H1 (cell line): ENCODE data around the gene IQCM. TPM values are rescaled to one million over a fixed set of nuclear protein-coding genes. Genes with fewer than 3 reads are reported as not detected.

ENCODE experiments used
- EZH2 ChIP-seq: fragments of 200-600 bp; sonication (generic); IDR thresholded peaks from 2 replicates; pipeline ENCODE4 v1.7.1; 2012; ENCODE audit warnings: low read depth, mild to moderate bottlenecking, moderate library complexity, low read length, inconsistent platforms; ENCODE audit not compliant: severe bottlenecking
- HDAC2 ChIP-seq, 2 experiments: fragments of 300-600 bp in 1 of 2; sonication (generic) in 1 of 2; IDR thresholded peaks; 2 replicates each; pipeline ENCODE4 v1.6.1; 2011 to 2012; ENCODE audit warnings: low read depth in 2 of 2, low read length in 2 of 2, mild to moderate bottlenecking in 2 of 2, moderate library complexity in 2 of 2, borderline replicate concordance in 1 of 2, inconsistent platforms in 1 of 2
- RAD21 ChIP-seq, 2 experiments: IDR thresholded peaks in 1 of 2; conservative IDR thresholded peaks in 1 of 2; 2 replicates each; pipeline ENCODE4 v1.6.1; 2011; ENCODE audit warnings: low read depth in 2 of 2, low read length in 2 of 2, improper control_type of control experiment in 1 of 2, inconsistent platforms in 1 of 2, mild to moderate bottlenecking in 1 of 2, moderate library complexity in 1 of 2
- RNF2 ChIP-seq: fragments of 200-900, 300-1000 bp; sonication (generic); IDR thresholded peaks from 2 replicates; pipeline ENCODE4 v1.7.1; 2016; ENCODE audit warnings: borderline replicate concordance, low read depth, mild to moderate bottlenecking, antibody characterized with exemption, low read length; ENCODE audit not compliant: poor library complexity, severe bottlenecking; ENCODE audit errors: missing control alignments
- SAP30 ChIP-seq: fragments of 300-600 bp; sonication (generic); IDR thresholded peaks from 2 replicates; pipeline ENCODE4 v1.7.1; 2012; ENCODE audit warnings: low read length, moderate library complexity, mild to moderate bottlenecking, inconsistent platforms; ENCODE audit not compliant: insufficient read depth, insufficient replicate concordance
- ZNF274 ChIP-seq: IDR thresholded peaks from 2 replicates; pipeline ENCODE4 v1.7.0; 2012; ENCODE audit warnings: low read length, borderline replicate concordance; ENCODE audit errors: extremely low read depth
- polyA plus RNA-seq, 7 experiments: library from polyadenylated mRNA; depleted of rRNA in 3 of 7; stranded (reverse) in 5 of 7; unstranded in 2 of 7; fragments of >200 nt in 5 of 7; fragments of 200-250 nt in 2 of 7; gene quantifications; 1 replicate in 5 of 7; 2 replicates in 1 of 7; 4 replicates in 1 of 7; pipeline versions ENCODE4 v1.2.1 to v1.2.3, GENCODE V29; 2011 to 2013; ENCODE audit warnings: missing spikeins in 2 of 7, mixed read lengths in 2 of 7
- total RNA-seq: library from RNA; stranded (reverse); fragmentation: NEBNext Ultra II Directional; extraction: Animal tissue kit (Norgen Biotek cat#: 25700); gene quantifications from 2 replicates; pipeline ENCODE4 v1.2.1, GENCODE V29; 2021
- TF ChIP-seq, protein P1 (sequence below): fragments of 300-600 bp; sonication (generic); IDR thresholded peaks from 2 replicates; pipeline ENCODE4 v1.7.1; 2012; ENCODE audit warnings: low read length, moderate library complexity, mild to moderate bottlenecking, inconsistent platforms; ENCODE audit not compliant: insufficient replicate concordance
- TF ChIP-seq, protein P2 (sequence below): IDR thresholded peaks from 2 replicates; pipeline ENCODE4 v1.6.1; 2012; ENCODE audit warnings: low read length, inconsistent platforms

The IQCM gene
- total and polyA plus RNA-seq, 2 of the 8 experiments (the other 6 are each of a cell fraction or from before 2014, with no cell fraction given) = not detected

DNA sequence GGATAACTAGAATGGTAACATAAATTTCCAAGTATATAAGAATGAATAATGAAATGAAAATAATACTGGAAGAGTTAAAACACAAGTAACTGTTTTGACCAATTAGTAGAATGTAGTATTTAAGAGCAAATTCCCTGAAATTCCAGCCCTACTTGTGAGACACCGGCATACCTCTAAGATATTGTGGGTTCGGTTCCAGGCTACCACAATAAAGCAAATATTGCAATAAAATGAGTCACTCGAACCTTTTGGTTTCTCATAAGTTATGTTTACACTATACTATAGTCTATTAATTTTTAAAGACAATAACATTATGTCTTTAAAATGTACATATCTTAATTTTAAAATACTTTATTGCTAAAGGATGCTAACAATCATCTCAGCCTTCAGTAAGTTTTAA is 15.2 kb upstream of the IQCM start (continued):
- TF ChIP-seq, protein P1, sequence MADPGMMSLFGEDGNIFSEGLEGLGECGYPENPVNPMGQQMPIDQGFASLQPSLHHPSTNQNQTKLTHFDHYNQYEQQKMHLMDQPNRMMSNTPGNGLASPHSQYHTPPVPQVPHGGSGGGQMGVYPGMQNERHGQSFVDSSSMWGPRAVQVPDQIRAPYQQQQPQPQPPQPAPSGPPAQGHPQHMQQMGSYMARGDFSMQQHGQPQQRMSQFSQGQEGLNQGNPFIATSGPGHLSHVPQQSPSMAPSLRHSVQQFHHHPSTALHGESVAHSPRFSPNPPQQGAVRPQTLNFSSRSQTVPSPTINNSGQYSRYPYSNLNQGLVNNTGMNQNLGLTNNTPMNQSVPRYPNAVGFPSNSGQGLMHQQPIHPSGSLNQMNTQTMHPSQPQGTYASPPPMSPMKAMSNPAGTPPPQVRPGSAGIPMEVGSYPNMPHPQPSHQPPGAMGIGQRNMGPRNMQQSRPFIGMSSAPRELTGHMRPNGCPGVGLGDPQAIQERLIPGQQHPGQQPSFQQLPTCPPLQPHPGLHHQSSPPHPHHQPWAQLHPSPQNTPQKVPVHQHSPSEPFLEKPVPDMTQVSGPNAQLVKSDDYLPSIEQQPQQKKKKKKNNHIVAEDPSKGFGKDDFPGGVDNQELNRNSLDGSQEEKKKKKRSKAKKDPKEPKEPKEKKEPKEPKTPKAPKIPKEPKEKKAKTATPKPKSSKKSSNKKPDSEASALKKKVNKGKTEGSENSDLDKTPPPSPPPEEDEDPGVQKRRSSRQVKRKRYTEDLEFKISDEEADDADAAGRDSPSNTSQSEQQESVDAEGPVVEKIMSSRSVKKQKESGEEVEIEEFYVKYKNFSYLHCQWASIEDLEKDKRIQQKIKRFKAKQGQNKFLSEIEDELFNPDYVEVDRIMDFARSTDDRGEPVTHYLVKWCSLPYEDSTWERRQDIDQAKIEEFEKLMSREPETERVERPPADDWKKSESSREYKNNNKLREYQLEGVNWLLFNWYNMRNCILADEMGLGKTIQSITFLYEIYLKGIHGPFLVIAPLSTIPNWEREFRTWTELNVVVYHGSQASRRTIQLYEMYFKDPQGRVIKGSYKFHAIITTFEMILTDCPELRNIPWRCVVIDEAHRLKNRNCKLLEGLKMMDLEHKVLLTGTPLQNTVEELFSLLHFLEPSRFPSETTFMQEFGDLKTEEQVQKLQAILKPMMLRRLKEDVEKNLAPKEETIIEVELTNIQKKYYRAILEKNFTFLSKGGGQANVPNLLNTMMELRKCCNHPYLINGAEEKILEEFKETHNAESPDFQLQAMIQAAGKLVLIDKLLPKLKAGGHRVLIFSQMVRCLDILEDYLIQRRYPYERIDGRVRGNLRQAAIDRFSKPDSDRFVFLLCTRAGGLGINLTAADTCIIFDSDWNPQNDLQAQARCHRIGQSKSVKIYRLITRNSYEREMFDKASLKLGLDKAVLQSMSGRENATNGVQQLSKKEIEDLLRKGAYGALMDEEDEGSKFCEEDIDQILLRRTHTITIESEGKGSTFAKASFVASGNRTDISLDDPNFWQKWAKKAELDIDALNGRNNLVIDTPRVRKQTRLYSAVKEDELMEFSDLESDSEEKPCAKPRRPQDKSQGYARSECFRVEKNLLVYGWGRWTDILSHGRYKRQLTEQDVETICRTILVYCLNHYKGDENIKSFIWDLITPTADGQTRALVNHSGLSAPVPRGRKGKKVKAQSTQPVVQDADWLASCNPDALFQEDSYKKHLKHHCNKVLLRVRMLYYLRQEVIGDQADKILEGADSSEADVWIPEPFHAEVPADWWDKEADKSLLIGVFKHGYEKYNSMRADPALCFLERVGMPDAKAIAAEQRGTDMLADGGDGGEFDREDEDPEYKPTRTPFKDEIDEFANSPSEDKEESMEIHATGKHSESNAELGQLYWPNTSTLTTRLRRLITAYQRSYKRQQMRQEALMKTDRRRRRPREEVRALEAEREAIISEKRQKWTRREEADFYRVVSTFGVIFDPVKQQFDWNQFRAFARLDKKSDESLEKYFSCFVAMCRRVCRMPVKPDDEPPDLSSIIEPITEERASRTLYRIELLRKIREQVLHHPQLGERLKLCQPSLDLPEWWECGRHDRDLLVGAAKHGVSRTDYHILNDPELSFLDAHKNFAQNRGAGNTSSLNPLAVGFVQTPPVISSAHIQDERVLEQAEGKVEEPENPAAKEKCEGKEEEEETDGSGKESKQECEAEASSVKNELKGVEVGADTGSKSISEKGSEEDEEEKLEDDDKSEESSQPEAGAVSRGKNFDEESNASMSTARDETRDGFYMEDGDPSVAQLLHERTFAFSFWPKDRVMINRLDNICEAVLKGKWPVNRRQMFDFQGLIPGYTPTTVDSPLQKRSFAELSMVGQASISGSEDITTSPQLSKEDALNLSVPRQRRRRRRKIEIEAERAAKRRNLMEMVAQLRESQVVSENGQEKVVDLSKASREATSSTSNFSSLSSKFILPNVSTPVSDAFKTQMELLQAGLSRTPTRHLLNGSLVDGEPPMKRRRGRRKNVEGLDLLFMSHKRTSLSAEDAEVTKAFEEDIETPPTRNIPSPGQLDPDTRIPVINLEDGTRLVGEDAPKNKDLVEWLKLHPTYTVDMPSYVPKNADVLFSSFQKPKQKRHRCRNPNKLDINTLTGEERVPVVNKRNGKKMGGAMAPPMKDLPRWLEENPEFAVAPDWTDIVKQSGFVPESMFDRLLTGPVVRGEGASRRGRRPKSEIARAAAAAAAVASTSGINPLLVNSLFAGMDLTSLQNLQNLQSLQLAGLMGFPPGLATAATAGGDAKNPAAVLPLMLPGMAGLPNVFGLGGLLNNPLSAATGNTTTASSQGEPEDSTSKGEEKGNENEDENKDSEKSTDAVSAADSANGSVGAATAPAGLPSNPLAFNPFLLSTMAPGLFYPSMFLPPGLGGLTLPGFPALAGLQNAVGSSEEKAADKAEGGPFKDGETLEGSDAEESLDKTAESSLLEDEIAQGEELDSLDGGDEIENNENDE = no peak
- TF ChIP-seq SAP30 = no peak
- TF ChIP-seq, protein P2, sequence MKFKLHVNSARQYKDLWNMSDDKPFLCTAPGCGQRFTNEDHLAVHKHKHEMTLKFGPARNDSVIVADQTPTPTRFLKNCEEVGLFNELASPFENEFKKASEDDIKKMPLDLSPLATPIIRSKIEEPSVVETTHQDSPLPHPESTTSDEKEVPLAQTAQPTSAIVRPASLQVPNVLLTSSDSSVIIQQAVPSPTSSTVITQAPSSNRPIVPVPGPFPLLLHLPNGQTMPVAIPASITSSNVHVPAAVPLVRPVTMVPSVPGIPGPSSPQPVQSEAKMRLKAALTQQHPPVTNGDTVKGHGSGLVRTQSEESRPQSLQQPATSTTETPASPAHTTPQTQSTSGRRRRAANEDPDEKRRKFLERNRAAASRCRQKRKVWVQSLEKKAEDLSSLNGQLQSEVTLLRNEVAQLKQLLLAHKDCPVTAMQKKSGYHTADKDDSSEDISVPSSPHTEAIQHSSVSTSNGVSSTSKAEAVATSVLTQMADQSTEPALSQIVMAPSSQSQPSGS = no peak
- no peak for TF ChIP-seq EZH2
- no peak for TF ChIP-seq HDAC2 (IDR thresholded peaks at IDR 0.05; ENCODE audit: borderline replicate concordance in 1 of 2, low read depth in 2 of 2, low read length in 2 of 2)
- no peak for TF ChIP-seq RAD21 (IDR thresholded peaks at IDR 0.05 in 1 of 2, conservative IDR thresholded peaks at IDR 0.05 in 1 of 2; ENCODE audit: low read depth in 2 of 2, low read length in 2 of 2)
- no peak for TF ChIP-seq RNF2
- no peak for TF ChIP-seq ZNF274
